ENCODE data around the gene MT1F. TPM values are rescaled to one million over a fixed set of nuclear protein-coding genes. Genes with fewer than 3 reads are reported as not detected.
"Not testable (repeated sequence)": the region's sequence is repeated elsewhere in the genome, so short reads cannot be mapped to it uniquely, and the experiment has no call there.

The MT1F gene
- total RNA-seq, 2 experiments from 2014 or later = 19.6 to 24.3 TPM

GRCh38 chr16:56672171-56672570 is 14.4 kb downstream of the MT1F start:
- CTCF ChIA-PET = interaction anchor here (0.8 to 1.5 kb wide), 2 partner anchors 10 to 30 kb away, joined by 3 to 4 read pairs; partner anchors contain the start of gene MT1X
- H3K9me3 Mint-ChIP-seq; H3K4me3 Mint-ChIP-seq; H3K36me3 Mint-ChIP-seq (ENCODE audit: low read depth); H3K27ac Mint-ChIP-seq; DNase-seq; POLR2A ChIA-PET: not testable (repeated sequence)
- peaks cover 49% of the 10 kb centered on the region for H3K4me1 Mint-ChIP-seq
- H3K27me3 Mint-ChIP-seq = peaks cover 74% of the 10 kb centered on the region

- POLR2A ChIA-PET = no interaction called here
- peaks cover 69% of the 10 kb centered on the region for H3K27me3 Mint-ChIP-seq
These were observed 15.2 kb downstream of the MT1F start for GRCh38 chr16:56672761-56673536.

DNA sequence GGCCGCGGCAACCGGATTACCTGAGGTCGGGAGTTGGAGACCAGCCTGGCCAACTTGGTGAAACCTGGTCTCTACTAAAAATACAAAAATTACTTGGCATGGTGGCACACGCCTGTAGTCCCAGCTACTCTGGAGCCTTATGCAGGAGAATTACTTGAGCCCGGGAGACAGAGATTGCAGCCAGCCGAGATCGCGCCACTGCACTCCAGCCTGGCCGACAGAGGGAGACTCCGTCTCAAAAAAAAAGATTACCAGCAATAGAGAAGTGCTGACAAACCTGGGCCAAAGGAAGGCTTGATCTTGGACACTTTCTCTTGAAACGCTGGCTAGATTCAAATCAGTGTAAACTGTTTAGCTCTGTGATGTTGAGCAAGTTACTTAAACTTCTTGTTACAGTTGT is 16.2 kb downstream of the MT1F start:
- H3K36me3 Mint-ChIP-seq (ENCODE audit: low read depth) = no peaks in the 10 kb centered on the region
- DNase-seq = peak; percentile 43
- peaks cover 34% of the 10 kb centered on the region for H3K4me1 Mint-ChIP-seq
- CTCF ChIA-PET = interaction anchor here (0.7 to 1.2 kb wide), 3 partner anchors 12 to 183 kb away, joined by 3 read pairs; no protein-coding TSS in a partner anchor
- POLR2A ChIA-PET = no interaction called here
- H3K9me3 Mint-ChIP-seq = no peaks in the 10 kb centered on the region
- H3K27me3 Mint-ChIP-seq = peaks cover 60% of the 10 kb centered on the region
- no peak overlapping the region for H3K27ac Mint-ChIP-seq
- no peak overlapping the region for H3K4me3 Mint-ChIP-seq

More at GRCh38 chr16:56672761-56673536, 15.2 kb downstream of the MT1F start:
- Mint-ChIP-seq H3K4me3 (no peak overlapping the region), H3K4me1 (peaks cover 42% of the 10 kb centered on the region), H3K9me3 (no peaks in the 10 kb centered on the region), H3K36me3 (ENCODE audit: low read depth) (peaks cover 2% of the 10 kb centered on the region), H3K27ac (no peak overlapping the region)
- CTCF ChIA-PET = interaction anchor here (1.1 to 1.2 kb wide), 2 partner anchors 11 to 30 kb away, joined by 3 read pairs; no protein-coding TSS in a partner anchor
- DNase-seq = no peak

DNA sequence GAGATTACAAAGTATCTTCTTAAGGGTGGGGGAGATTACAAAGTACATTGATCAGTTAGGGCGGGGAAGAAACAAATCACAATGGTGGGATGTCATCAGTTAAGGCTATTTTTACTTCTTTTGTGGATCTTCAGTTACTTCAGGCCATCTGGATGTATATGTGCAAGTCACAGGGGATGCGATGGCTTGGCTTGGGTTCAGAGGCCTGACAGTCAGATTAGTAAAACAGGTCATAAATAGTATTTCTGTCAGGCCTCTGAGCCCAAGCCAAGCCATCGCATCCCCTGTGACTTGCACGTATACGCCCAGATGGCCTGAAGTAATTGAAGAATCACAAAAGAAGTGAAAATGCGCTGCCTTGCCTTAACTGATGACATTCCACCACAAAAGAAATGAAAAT is 16.8 kb downstream of the MT1F start:
- H3K36me3 Mint-ChIP-seq (ENCODE audit: low read depth); H3K9me3 Mint-ChIP-seq; POLR2A ChIA-PET; DNase-seq; H3K4me3 Mint-ChIP-seq; H3K27ac Mint-ChIP-seq: not testable (repeated sequence)
- peaks cover 29% of the 10 kb centered on the region for H3K4me1 Mint-ChIP-seq
- peaks cover 54% of the 10 kb centered on the region for H3K27me3 Mint-ChIP-seq
- CTCF ChIA-PET = interaction anchor here (0.7 kb wide), 1 partner anchor 182 kb away, joined by 3 read pairs; no protein-coding TSS in a partner anchor

- Mint-ChIP-seq H3K27ac (peak overlapping the region; percentile 70), H3K4me3 (peak overlapping the region; percentile 56), H3K9me3 (no peaks in the 10 kb centered on the region), H3K36me3 (ENCODE audit: low read depth) (no peaks in the 10 kb centered on the region), H3K27me3 (peaks cover 43% of the 10 kb centered on the region), H3K4me1 (peaks cover 25% of the 10 kb centered on the region)
- POLR2A ChIA-PET = interaction anchor here (1.1 kb wide), 1 partner anchor 50 kb away, joined by 5 read pairs; the partner anchor contains the start of gene MT1E
- CTCF ChIA-PET = interaction anchor here (0.6 to 2.6 kb wide), 8 partner anchors 9 to 249 kb away, joined by 3 to 13 read pairs (median 4); no protein-coding TSS in a partner anchor
- peak; percentile 60 for DNase-seq
These were observed 18.0 kb downstream of the MT1F start for GRCh38 chr16:56675685-56676210.

- Mint-ChIP-seq H3K27me3 (peaks cover 29% of the 10 kb centered on the region), H3K36me3 (ENCODE audit: low read depth) (no peaks in the 10 kb centered on the region), H3K4me1 (peaks cover 32% of the 10 kb centered on the region), H3K27ac (no peak overlapping the region), H3K4me3 (no peak overlapping the region), H3K9me3 (no peaks in the 10 kb centered on the region)
- ChIA-PET CTCF (interaction anchor here (0.7 to 2.6 kb wide), 6 partner anchors 9 to 266 kb away, joined by 3 to 13 read pairs (median 3); partner anchors contain the start of gene MT2A), POLR2A (no interaction called here)
- DNase-seq = no peak
These were observed 19.7 kb downstream of the MT1F start for GRCh38 chr16:56677474-56677873.

GRCh38 chr16:56679078-56679730 is 21.4 kb downstream of the MT1F start:
- H3K36me3 Mint-ChIP-seq (ENCODE audit: low read depth) = no peaks in the 10 kb centered on the region
- H3K27ac Mint-ChIP-seq = no peak overlapping the region
- CTCF ChIA-PET = interaction anchor here (1.2 to 1.6 kb wide), 3 partner anchors 12 to 22 kb away, joined by 4 read pairs; no protein-coding TSS in a partner anchor
- POLR2A ChIA-PET = no interaction called here
- H3K4me3 Mint-ChIP-seq = no peak overlapping the region
- DNase-seq = no peak
- no peaks in the 10 kb centered on the region for H3K9me3 Mint-ChIP-seq
- peaks cover 42% of the 10 kb centered on the region for H3K4me1 Mint-ChIP-seq
- peaks cover 15% of the 10 kb centered on the region for H3K27me3 Mint-ChIP-seq

DNA sequence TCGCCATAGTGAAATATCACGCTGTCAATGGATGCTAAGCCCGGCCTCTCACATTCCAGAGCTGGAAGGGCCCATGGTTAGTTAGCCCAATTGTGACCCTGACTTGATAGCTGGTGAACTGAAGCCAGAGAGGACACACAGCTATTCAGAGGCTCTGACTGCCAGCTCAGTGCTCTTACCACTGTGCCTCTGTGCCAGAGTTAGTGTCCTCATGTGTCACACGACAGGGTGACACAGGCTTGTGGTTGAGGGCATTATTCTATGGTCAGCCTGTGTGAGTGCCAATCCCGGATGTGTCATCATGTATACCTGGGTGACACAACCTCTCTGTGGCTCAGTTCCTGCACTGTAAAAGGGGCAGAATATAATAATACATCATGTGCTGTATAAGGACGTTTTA is 22.1 kb downstream of the MT1F start:
- DNase-seq = no peak
- Mint-ChIP-seq H3K27ac (no peak overlapping the region), H3K4me3 (no peak overlapping the region), H3K27me3 (peaks cover 11% of the 10 kb centered on the region), H3K9me3 (no peaks in the 10 kb centered on the region), H3K36me3 (ENCODE audit: low read depth) (no peaks in the 10 kb centered on the region), H3K4me1 (peaks cover 41% of the 10 kb centered on the region)
- ChIA-PET CTCF (interaction anchor here (0.9 to 1.6 kb wide), 3 partner anchors 18 to 82 kb away, joined by 3 to 4 read pairs (median 4); no protein-coding TSS in a partner anchor), POLR2A (interaction anchor here (0.8 kb wide), 1 partner anchor 11 kb away, joined by 3 read pairs; no protein-coding TSS in a partner anchor)

GRCh38 chr16:56681939-56682702 is 24.4 kb downstream of the MT1F start, which contains the start of gene MT1X:
MT1X (plus strand) TSS chr16:56682470; CDS start chr16:56682541, 71 bp downstream.
- H3K36me3 Mint-ChIP-seq (ENCODE audit: low read depth) = peaks cover 5% of the 10 kb centered on the region
- DNase-seq = peak; percentile 92
- no peaks in the 10 kb centered on the region for H3K27me3 Mint-ChIP-seq
- H3K4me3 Mint-ChIP-seq = peak within 1 kb of the TSS; percentile 95
- POLR2A ChIA-PET = interaction anchor here (0.6 kb wide), 1 partner anchor 27 kb away, joined by 3 read pairs; no protein-coding TSS in a partner anchor
- peaks cover 26% of the 10 kb centered on the region for H3K4me1 Mint-ChIP-seq
- CTCF ChIA-PET = interaction anchor here (0.6 to 1.5 kb wide), 6 partner anchors 10 to 27 kb away, joined by 3 to 5 read pairs (median 4); partner anchors contain the start of gene MT1H
- peak within 1 kb of the TSS; percentile 96 for H3K27ac Mint-ChIP-seq
- H3K9me3 Mint-ChIP-seq = peaks cover 3% of the 10 kb centered on the region

DNA sequence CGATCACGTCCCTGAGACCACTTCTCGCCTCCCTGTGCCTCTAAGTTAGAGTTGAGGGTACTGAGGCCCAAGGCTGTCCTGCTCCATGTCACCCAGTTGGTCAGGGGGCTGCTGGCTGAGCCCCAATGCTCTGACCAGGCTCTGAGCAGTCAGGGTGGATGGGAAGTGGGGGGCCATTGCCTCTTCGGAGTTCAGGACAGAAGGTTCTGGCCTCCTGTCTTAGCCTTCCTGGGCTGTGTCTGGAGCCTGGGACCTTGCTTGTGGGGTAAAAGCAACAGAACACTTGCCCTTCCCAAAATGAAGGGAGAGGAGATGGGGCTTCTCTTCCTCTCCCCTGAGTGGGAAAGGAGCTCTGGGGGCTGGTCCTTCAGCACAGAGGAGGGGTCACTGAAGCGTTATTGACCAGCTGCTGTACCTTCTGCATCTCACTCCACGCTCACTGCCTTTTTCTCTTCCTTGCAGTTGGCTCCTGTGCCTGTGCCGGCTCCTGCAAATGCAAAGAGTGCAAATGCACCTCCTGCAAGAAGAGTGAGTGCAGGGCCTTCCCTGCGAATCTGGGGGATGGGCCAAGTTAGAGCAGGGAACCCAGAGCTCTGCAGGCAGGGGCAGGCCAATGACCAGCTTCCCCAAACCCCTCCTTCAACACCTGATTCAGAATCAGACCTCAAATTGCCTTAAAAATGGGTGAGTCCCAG is 25.1 kb downstream of the MT1F start:
- Mint-ChIP-seq H3K4me3 (peak overlapping the region; percentile 95), H3K4me1 (peaks cover 26% of the 10 kb centered on the region), H3K27ac (peak overlapping the region; percentile 96), H3K36me3 (ENCODE audit: low read depth) (peaks cover 5% of the 10 kb centered on the region), H3K9me3 (peaks cover 4% of the 10 kb centered on the region), H3K27me3 (no peaks in the 10 kb centered on the region)
- POLR2A ChIA-PET = interaction anchor here (0.6 kb wide), 1 partner anchor 26 kb away, joined by 3 read pairs; no protein-coding TSS in a partner anchor
- DNase-seq = peak; percentile 17
- CTCF ChIA-PET = interaction anchor here (0.9 to 1.5 kb wide), 5 partner anchors 11 to 27 kb away, joined by 3 to 5 read pairs (median 4); partner anchors contain the start of gene MT1H

GRCh38 chr16:56683424-56684172 is 25.8 kb downstream of the MT1F start:
- no peak for DNase-seq
- POLR2A ChIA-PET = no interaction called here
- Mint-ChIP-seq H3K4me1 (peaks cover 26% of the 10 kb centered on the region), H3K9me3 (peaks cover 6% of the 10 kb centered on the region), H3K27ac (no peak overlapping the region), H3K36me3 (ENCODE audit: low read depth) (peaks cover 5% of the 10 kb centered on the region), H3K4me3 (peak overlapping the region; percentile 95), H3K27me3 (peaks cover 1% of the 10 kb centered on the region)
- CTCF ChIA-PET = interaction anchor here (0.7 to 3.5 kb wide), 7 partner anchors 12 to 444 kb away, joined by 3 to 21 read pairs (median 4); no protein-coding TSS in a partner anchor

Data from activated CD4-positive, alpha-beta T cell treated with anti-CD3 and anti-CD28 coated beads, Interleukin-2, amount 10 ng/mL, durations not matched to agents 7 days and 5 days (primary cell).